Measurements from ENCODE around the gene HSD17B14. TPM values are rescaled to one million over a fixed set of nuclear protein-coding genes. Genes with fewer than 3 reads are reported as not detected.

HSD17B14 gene
- total and polyA plus RNA-seq, 2 donors (not counting 1 experiment from before 2014, with no cell fraction given): 4.5 to 11.1 TPM

- TF ChIP-seq CTCF (conservative IDR thresholded peaks at IDR 0.05 in 1 of 2, IDR thresholded peaks at IDR 0.05 in 1 of 2; ENCODE audit: low read depth in 1 of 2, low read length in 2 of 2): no peak
- no peak for TF ChIP-seq EZH2 (IDR thresholded peaks at IDR 0.05; ENCODE audit: low read length, missing control alignments)
- Histone ChIP-seq H3K9ac (ENCODE audit: insufficient read depth, low read length) (no peak overlapping the region), H3K9me3 (ENCODE audit: control insufficient read depth, insufficient read depth, low read depth, low read length) (no peaks in the 10 kb centered on the region), H3K4me2 (ENCODE audit: extremely low read depth, insufficient read depth, low read length) (no peak overlapping the region), H3K27me3 (ENCODE audit: control insufficient read depth, insufficient read depth, low read length) (no peaks in the 10 kb centered on the region), H3K4me1 (ENCODE audit: control insufficient read depth, extremely low read depth, insufficient read depth, low read length) (peaks cover 7% of the 10 kb centered on the region), H4K20me1 (ENCODE audit: control insufficient read depth, extremely low read depth, insufficient read depth, low read length) (no peaks in the 10 kb centered on the region), H2AFZ (ENCODE audit: low read length) (no peak overlapping the region), H3K27ac (ENCODE audit: insufficient read depth, low read length) (peak overlapping the region; percentile 31), H3K36me3 (ENCODE audit: control insufficient read depth, insufficient read depth, low read length) (no peaks in the 10 kb centered on the region), H3K4me3 (replicated peaks in 1 of 4; ENCODE audit: control extremely low read depth in 1 of 4, insufficient read depth in 1 of 4, low read depth in 3 of 4, low read length in 4 of 4) (no peak overlapping the region), H3K79me2 (ENCODE audit: control insufficient read depth, insufficient read depth, low read length) (no peaks in the 10 kb centered on the region)
- DNase-seq (ENCODE audit: low read depth in 2 of 2): peak; percentile 42 to 86
These were observed 55.5 kb downstream of the HSD17B14 start for GRCh38 chr19:48780631-48781391.

GRCh38 chr19:48779636-48780035, 56.7 kb downstream of the HSD17B14 start:
- no peak for DNase-seq (ENCODE audit: low read depth in 2 of 2)
- H2AFZ ChIP-seq (ENCODE audit: low read length): no peak overlapping the region

GRCh38 chr19:48777720-48778119, 58.6 kb downstream of the HSD17B14 start:
- no peak for DNase-seq (ENCODE audit: low read depth in 2 of 2)
- H3K79me2 ChIP-seq (ENCODE audit: control insufficient read depth, insufficient read depth, low read length): no peaks in the 10 kb centered on the region
- H3K4me2 ChIP-seq (ENCODE audit: extremely low read depth, insufficient read depth, low read length): no peak overlapping the region
- H3K9me3 ChIP-seq (ENCODE audit: control insufficient read depth, insufficient read depth, low read depth, low read length): no peaks in the 10 kb centered on the region
- H4K20me1 ChIP-seq (ENCODE audit: control insufficient read depth, extremely low read depth, insufficient read depth, low read length): no peaks in the 10 kb centered on the region
- no peak overlapping the region for H3K27ac ChIP-seq (ENCODE audit: insufficient read depth, low read length)
- no peak overlapping the region for H3K9ac ChIP-seq (ENCODE audit: insufficient read depth, low read length)
- TF ChIP-seq EZH2 (IDR thresholded peaks at IDR 0.05; ENCODE audit: low read length, missing control alignments) (no peak), CTCF (conservative IDR thresholded peaks at IDR 0.05 in 1 of 2, IDR thresholded peaks at IDR 0.05 in 1 of 2; ENCODE audit: low read depth in 1 of 2, low read length in 2 of 2) (no peak)
- no peak overlapping the region for H3K4me3 ChIP-seq (replicated peaks in 1 of 4; ENCODE audit: control extremely low read depth in 1 of 4, insufficient read depth in 1 of 4, low read depth in 3 of 4, low read length in 4 of 4)
- H2AFZ ChIP-seq (ENCODE audit: low read length): no peak overlapping the region
- H3K27me3 ChIP-seq (ENCODE audit: control insufficient read depth, insufficient read depth, low read length): no peaks in the 10 kb centered on the region
- H3K4me1 ChIP-seq (ENCODE audit: control insufficient read depth, extremely low read depth, insufficient read depth, low read length): peaks cover 7% of the 10 kb centered on the region
- H3K36me3 ChIP-seq (ENCODE audit: control insufficient read depth, insufficient read depth, low read length): no peaks in the 10 kb centered on the region

More at GRCh38 chr19:48779636-48780035, 56.7 kb downstream of the HSD17B14 start:
- Histone ChIP-seq H3K4me3 (replicated peaks in 1 of 4; ENCODE audit: control extremely low read depth in 1 of 4, insufficient read depth in 1 of 4, low read depth in 3 of 4, low read length in 4 of 4) (no peak overlapping the region), H3K9me3 (ENCODE audit: control insufficient read depth, insufficient read depth, low read depth, low read length) (no peaks in the 10 kb centered on the region), H3K79me2 (ENCODE audit: control insufficient read depth, insufficient read depth, low read length) (no peaks in the 10 kb centered on the region), H4K20me1 (ENCODE audit: control insufficient read depth, extremely low read depth, insufficient read depth, low read length) (no peaks in the 10 kb centered on the region), H3K36me3 (ENCODE audit: control insufficient read depth, insufficient read depth, low read length) (no peaks in the 10 kb centered on the region), H3K4me1 (ENCODE audit: control insufficient read depth, extremely low read depth, insufficient read depth, low read length) (peaks cover 7% of the 10 kb centered on the region), H3K4me2 (ENCODE audit: extremely low read depth, insufficient read depth, low read length) (no peak overlapping the region), H3K9ac (ENCODE audit: insufficient read depth, low read length) (no peak overlapping the region), H3K27me3 (ENCODE audit: control insufficient read depth, insufficient read depth, low read length) (no peaks in the 10 kb centered on the region), H3K27ac (ENCODE audit: insufficient read depth, low read length) (no peak overlapping the region)
- TF ChIP-seq CTCF (conservative IDR thresholded peaks at IDR 0.05 in 1 of 2, IDR thresholded peaks at IDR 0.05 in 1 of 2; ENCODE audit: low read depth in 1 of 2, low read length in 2 of 2) (no peak), EZH2 (IDR thresholded peaks at IDR 0.05; ENCODE audit: low read length, missing control alignments) (no peak)
